GM18498 (cell line): ENCODE measurements around the gene FBXW9.
"Not testable (repeated sequence)": the region's sequence is repeated elsewhere in the genome, so short reads cannot be mapped to it uniquely, and the experiment has no call there.

Experiments used
- ATAC-seq: cut with Tn5 transposase; IDR thresholded peaks from one replicate; pipeline ENCODE4 v1.9.1; 2021; ENCODE audit warnings: mild to moderate bottlenecking, moderate library complexity; ENCODE audit not compliant: unreplicated experiment

The FBXW9 gene

GRCh38 chr19:12681074-12681987 lies 15.1 kb downstream of the FBXW9 start, which contains the start of gene DHPS:
Gene DHPS (minus strand): TSS chr19:12681880. CDS start chr19:12681766, 114 bp downstream.
- peak; percentile 65 for ATAC-seq

GRCh38 chr19:12680034-12680433 lies 16.4 kb downstream of the FBXW9 start:
- ATAC-seq, result no peak

GRCh38 chr19:12678039-12678438 lies 18.4 kb downstream of the FBXW9 start:
- not testable (repeated sequence) for ATAC-seq

GRCh38 chr19:12676928-12677327 lies 19.5 kb downstream of the FBXW9 start:
- ATAC-seq, result no peak

- no peak for ATAC-seq
Observed at GRCh38 chr19:12676384-12676792, 20.0 kb downstream of the FBXW9 start.

- ATAC-seq, result no peak
Observed at GRCh38 chr19:12675940-12676339, 20.5 kb downstream of the FBXW9 start.

GRCh38 chr19:12675399-12675798 lies 21.0 kb downstream of the FBXW9 start:
- ATAC-seq, result no peak

- no peak for ATAC-seq
Observed at GRCh38 chr19:12672744-12673143, 23.7 kb downstream of the FBXW9 start.

- ATAC-seq, result no peak
Observed at GRCh38 chr19:12670159-12670928, 26.1 kb downstream of the FBXW9 start.

GRCh38 chr19:12669270-12670158 lies 26.9 kb downstream of the FBXW9 start:
- peak; percentile 31 for ATAC-seq

- peak; percentile 3 for ATAC-seq
Observed at GRCh38 chr19:12668932-12669269, 27.5 kb downstream of the FBXW9 start.

GRCh38 chr19:12668346-12668745 lies 28.1 kb downstream of the FBXW9 start:
- no peak for ATAC-seq

- ATAC-seq, result no peak
Observed at GRCh38 chr19:12667731-12668302, 28.6 kb downstream of the FBXW9 start.

- peak; percentile 57 for ATAC-seq
Observed at GRCh38 chr19:12666265-12667048, 30.0 kb downstream of the FBXW9 start, which contains the start of the genes MAN2B1 and WDR83. Gene MAN2B1 (minus strand): TSS chr19:12666742. CDS start chr19:12666701, 41 bp downstream. Gene WDR83 (plus strand): TSS chr19:12666807. CDS start chr19:12669791, 2,984 bp downstream.

GRCh38 chr19:12665671-12666264 lies 30.7 kb downstream of the FBXW9 start:
- ATAC-seq, result no peak

- peak; percentile 38 for ATAC-seq
Observed at GRCh38 chr19:12665281-12665573, 31.2 kb downstream of the FBXW9 start.

GRCh38 chr19:12664406-12665280 lies 31.8 kb downstream of the FBXW9 start:
- ATAC-seq, result no peak

- no peak for ATAC-seq
Observed at GRCh38 chr19:12660980-12661379, 35.5 kb downstream of the FBXW9 start.
